ENCODE data around the gene SRMS.

DNA sequence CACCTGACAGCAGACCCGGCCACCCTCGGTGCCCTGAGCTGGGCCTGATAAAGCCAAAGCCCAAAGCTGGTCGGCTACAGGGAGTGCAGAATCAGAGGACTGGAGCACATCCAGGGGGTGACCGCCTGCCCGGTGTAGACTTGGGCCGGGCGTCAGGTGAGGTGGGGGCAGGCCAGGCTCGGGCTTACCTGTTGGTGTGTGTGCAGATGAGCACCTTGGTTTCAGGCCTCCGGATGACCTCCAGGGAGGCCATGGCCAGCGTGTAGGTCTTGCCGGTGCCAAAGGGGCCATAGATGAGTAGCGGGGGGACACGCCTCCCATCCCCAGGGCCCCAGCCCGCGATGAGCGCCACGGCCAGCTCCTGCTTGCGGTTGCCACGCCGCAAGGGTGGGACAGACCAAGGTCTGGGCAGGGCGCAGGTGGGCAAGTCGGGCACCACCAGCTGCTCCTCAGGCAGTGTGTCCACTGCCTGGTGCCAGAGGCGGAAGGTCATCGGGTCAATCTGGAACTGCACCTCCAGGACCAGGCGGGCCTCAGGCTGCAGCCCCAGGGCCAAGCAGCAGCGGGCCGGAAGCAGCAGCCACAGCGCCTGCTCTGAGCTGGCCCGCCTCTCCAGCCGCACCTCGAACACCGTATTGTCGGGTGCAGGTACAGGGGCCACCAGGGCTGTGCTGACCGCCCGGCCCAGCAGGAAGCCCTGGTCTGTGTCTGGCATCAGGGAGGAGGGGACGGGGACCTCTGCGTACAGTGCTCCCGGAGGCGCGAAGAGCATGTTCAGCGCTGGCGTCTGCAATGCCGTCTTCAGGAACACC, 20.8 kb upstream of the SRMS start:
- TF ChIP-seq, protein P1, sequence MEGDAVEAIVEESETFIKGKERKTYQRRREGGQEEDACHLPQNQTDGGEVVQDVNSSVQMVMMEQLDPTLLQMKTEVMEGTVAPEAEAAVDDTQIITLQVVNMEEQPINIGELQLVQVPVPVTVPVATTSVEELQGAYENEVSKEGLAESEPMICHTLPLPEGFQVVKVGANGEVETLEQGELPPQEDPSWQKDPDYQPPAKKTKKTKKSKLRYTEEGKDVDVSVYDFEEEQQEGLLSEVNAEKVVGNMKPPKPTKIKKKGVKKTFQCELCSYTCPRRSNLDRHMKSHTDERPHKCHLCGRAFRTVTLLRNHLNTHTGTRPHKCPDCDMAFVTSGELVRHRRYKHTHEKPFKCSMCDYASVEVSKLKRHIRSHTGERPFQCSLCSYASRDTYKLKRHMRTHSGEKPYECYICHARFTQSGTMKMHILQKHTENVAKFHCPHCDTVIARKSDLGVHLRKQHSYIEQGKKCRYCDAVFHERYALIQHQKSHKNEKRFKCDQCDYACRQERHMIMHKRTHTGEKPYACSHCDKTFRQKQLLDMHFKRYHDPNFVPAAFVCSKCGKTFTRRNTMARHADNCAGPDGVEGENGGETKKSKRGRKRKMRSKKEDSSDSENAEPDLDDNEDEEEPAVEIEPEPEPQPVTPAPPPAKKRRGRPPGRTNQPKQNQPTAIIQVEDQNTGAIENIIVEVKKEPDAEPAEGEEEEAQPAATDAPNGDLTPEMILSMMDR (IDR thresholded peaks at IDR 0.05; ENCODE audit: low read length): no peak
- no peak for TF ChIP-seq EZH2phosphoT487 (IDR thresholded peaks at IDR 0.05; ENCODE audit: low read length)

Measured in MM.1S (cell line).